ENCODE data around the gene NFKBIE. TPM values are rescaled to one million over a fixed set of nuclear protein-coding genes. Genes with fewer than 3 reads are reported as not detected.

NFKBIE gene
- total and polyA plus RNA-seq, 2 of the 13 experiments (the other 11 are each of a cell fraction or from before 2014, with no cell fraction given): 6.7 to 14.5 TPM

- TF ChIP-seq, protein P1, sequence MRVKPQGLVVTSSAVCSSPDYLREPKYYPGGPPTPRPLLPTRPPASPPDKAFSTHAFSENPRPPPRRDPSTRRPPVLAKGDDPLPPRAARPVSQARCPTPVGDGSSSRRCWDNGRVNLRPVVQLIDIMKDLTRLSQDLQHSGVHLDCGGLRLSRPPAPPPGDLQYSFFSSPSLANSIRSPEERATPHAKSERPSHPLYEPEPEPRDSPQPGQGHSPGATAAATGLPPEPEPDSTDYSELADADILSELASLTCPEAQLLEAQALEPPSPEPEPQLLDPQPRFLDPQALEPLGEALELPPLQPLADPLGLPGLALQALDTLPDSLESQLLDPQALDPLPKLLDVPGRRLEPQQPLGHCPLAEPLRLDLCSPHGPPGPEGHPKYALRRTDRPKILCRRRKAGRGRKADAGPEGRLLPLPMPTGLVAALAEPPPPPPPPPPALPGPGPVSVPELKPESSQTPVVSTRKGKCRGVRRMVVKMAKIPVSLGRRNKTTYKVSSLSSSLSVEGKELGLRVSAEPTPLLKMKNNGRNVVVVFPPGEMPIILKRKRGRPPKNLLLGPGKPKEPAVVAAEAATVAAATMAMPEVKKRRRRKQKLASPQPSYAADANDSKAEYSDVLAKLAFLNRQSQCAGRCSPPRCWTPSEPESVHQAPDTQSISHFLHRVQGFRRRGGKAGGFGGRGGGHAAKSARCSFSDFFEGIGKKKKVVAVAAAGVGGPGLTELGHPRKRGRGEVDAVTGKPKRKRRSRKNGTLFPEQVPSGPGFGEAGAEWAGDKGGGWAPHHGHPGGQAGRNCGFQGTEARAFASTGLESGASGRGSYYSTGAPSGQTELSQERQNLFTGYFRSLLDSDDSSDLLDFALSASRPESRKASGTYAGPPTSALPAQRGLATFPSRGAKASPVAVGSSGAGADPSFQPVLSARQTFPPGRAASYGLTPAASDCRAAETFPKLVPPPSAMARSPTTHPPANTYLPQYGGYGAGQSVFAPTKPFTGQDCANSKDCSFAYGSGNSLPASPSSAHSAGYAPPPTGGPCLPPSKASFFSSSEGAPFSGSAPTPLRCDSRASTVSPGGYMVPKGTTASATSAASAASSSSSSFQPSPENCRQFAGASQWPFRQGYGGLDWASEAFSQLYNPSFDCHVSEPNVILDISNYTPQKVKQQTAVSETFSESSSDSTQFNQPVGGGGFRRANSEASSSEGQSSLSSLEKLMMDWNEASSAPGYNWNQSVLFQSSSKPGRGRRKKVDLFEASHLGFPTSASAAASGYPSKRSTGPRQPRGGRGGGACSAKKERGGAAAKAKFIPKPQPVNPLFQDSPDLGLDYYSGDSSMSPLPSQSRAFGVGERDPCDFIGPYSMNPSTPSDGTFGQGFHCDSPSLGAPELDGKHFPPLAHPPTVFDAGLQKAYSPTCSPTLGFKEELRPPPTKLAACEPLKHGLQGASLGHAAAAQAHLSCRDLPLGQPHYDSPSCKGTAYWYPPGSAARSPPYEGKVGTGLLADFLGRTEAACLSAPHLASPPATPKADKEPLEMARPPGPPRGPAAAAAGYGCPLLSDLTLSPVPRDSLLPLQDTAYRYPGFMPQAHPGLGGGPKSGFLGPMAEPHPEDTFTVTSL (CRISPR knock-in tag; IDR thresholded peaks at IDR 0.05; ENCODE audit: borderline replicate concordance): no peak
- peak; percentile 50; the same call in 1 of the 2 replicates for TF ChIP-seq FOXA3 (CRISPR knock-in tag; IDR thresholded peaks at IDR 0.05)
- no peak for TF ChIP-seq NFRKB (IDR thresholded peaks at IDR 0.05)
- peak; percentile 66; the same call in 1 of the 2 replicates for TF ChIP-seq TBX2 (CRISPR knock-in tag; IDR thresholded peaks at IDR 0.05; ENCODE audit: borderline replicate concordance)
- TF ChIP-seq ZNF687 (CRISPR knock-in tag; IDR thresholded peaks at IDR 0.05): peak; percentile 96
- TF ChIP-seq HOXD1 (CRISPR knock-in tag; IDR thresholded peaks at IDR 0.05): 0 out of 2 replicates have a peak, but pooled peaks have one; percentile 74
- TF ChIP-seq, protein P2, sequence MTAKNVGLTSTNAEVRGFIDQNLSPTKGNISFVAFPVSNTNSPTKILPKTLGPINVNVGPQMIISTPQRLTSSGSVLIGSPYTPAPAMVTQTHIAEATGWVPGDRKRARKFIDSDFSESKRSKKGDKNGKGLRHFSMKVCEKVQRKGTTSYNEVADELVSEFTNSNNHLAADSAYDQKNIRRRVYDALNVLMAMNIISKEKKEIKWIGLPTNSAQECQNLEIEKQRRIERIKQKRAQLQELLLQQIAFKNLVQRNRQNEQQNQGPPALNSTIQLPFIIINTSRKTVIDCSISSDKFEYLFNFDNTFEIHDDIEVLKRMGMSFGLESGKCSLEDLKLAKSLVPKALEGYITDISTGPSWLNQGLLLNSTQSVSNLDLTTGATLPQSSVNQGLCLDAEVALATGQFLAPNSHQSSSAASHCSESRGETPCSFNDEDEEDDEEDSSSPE (CRISPR knock-in tag; IDR thresholded peaks at IDR 0.05): peak; percentile 92
- TF ChIP-seq RBFOX2 (IDR thresholded peaks at IDR 0.05; ENCODE audit: low read depth, low read length): peak; percentile 70
- TF ChIP-seq ZNF234 (CRISPR knock-in tag; conservative IDR thresholded peaks at IDR 0.05): no peak; the same call in none of the 2 replicates
- peak; percentile 49; the same call in 1 of the 2 replicates for TF ChIP-seq MED13 (CRISPR knock-in tag; IDR thresholded peaks at IDR 0.05)
- no peak for TF ChIP-seq TRAFD1 (CRISPR knock-in tag; IDR thresholded peaks at IDR 0.05; ENCODE audit: borderline replicate concordance)
- no peak for TF ChIP-seq ELK4 (CRISPR knock-in tag; IDR thresholded peaks at IDR 0.05; ENCODE audit: borderline replicate concordance)
- TF ChIP-seq ZNF101 (CRISPR knock-in tag; IDR thresholded peaks at IDR 0.05; ENCODE audit: borderline replicate concordance, low read depth): no peak
Observed at GRCh38 chr6:44223319-44224028, 41.9 kb downstream of the NFKBIE start, which contains the start of gene SLC29A1 (continued).

All from HepG2 (cell line).